ENCODE results near the gene NIT1.

NIT1 gene

GRCh38 chr1:161117759-161118581 lies at the start of gene NIT1, which contains the start of gene PFDN2:
Gene NIT1, plus strand, starts transcription at chr1:161118105. Its CDS starts 72 bp downstream, at chr1:161118177.
Gene PFDN2, minus strand, starts transcription at chr1:161118037. Its CDS starts 11 bp downstream, at chr1:161118026.
- DNase-seq: peak; percentile 88 to 92

GRCh38 chr1:161068306-161069234 lies 49.3 kb upstream of the NIT1 start:
- DNase-seq: peak; percentile 82 to 83

- DNase-seq: peak in 1 of 2 donors; percentile 38
Observed at GRCh38 chr1:161069241-161069640, 48.7 kb upstream of the NIT1 start.

GRCh38 chr1:161069731-161070270 lies 48.1 kb upstream of the NIT1 start, which contains the start of gene ARHGAP30:
Gene ARHGAP30, minus strand, starts transcription at chr1:161069891. Its CDS starts 267 bp downstream, at chr1:161069624.
- peak; percentile 79 for DNase-seq

GRCh38 chr1:161070761-161071160 lies 47.1 kb upstream of the NIT1 start:
- no peak for DNase-seq

- peak; percentile 54 to 57 for DNase-seq
Observed at GRCh38 chr1:161071886-161072371, 46.0 kb upstream of the NIT1 start.

GRCh38 chr1:161072751-161073449 lies 45.0 kb upstream of the NIT1 start:
- DNase-seq: no peak

- DNase-seq: no peak
Observed at GRCh38 chr1:161073474-161074121, 44.3 kb upstream of the NIT1 start.

- no peak for DNase-seq
Observed at GRCh38 chr1:161074676-161075368, 43.1 kb upstream of the NIT1 start.

GRCh38 chr1:161076410-161076809 lies 41.5 kb upstream of the NIT1 start:
- DNase-seq: no peak

- no peak for DNase-seq
Observed at GRCh38 chr1:161077426-161077825, 40.5 kb upstream of the NIT1 start.

- DNase-seq: no peak
Observed at GRCh38 chr1:161079436-161080110, 38.3 kb upstream of the NIT1 start.

GRCh38 chr1:161080441-161081405 lies 37.2 kb upstream of the NIT1 start:
- no peak for DNase-seq

GRCh38 chr1:161081519-161081918 lies 36.4 kb upstream of the NIT1 start:
- DNase-seq: no peak

- DNase-seq: no peak
Observed at GRCh38 chr1:161082483-161082882, 35.4 kb upstream of the NIT1 start.

- no peak for DNase-seq
Observed at GRCh38 chr1:161082996-161083747, 34.7 kb upstream of the NIT1 start.

GRCh38 chr1:161083748-161084596 lies 33.9 kb upstream of the NIT1 start:
- no peak for DNase-seq

- no peak for DNase-seq
Observed at GRCh38 chr1:161084597-161084988, 33.3 kb upstream of the NIT1 start.
